ENCODE measurements around the gene MYOG. TPM values are rescaled to one million over a fixed set of nuclear protein-coding genes. Genes with fewer than 3 reads are reported as not detected.

Gene MYOG
- not detected for total RNA-seq
- total RNA-seq (2013) = 0.24 TPM
- 0 reads per million in 29 experiments for total RNA-seq

GRCh38 chr1:203085528-203086406 lies at the start of gene MYOG:
Gene MYOG, minus strand, starts transcription at chr1:203086012. Its CDS starts 51 bp downstream, at chr1:203085961.
- Histone ChIP-seq H3K4me1 (ENCODE audit: control insufficient read depth in 1 of 2, extremely low read depth in 1 of 2, insufficient read depth in 2 of 2, low read length in 2 of 2) (no peaks in the 10 kb centered on the region), H3K4me3 (ENCODE audit: control insufficient read depth in 1 of 2, extremely low read depth in 1 of 2, low read length in 1 of 2) (no peak within 1 kb of the TSS), H3K27ac (ENCODE audit: low read length) (no peak within 1 kb of the TSS), H3K36me3 (ENCODE audit: control insufficient read depth in 2 of 2, extremely low read depth in 1 of 2, insufficient read depth in 1 of 2, low read length in 1 of 2) (no peaks in the 10 kb centered on the region), H3K27me3 (replicated peaks in 1 of 2; ENCODE audit: control insufficient read depth in 2 of 2, extremely low read depth in 1 of 2, insufficient read depth in 2 of 2, low read length in 1 of 2) (peaks cover 0 to 40% of the 10 kb centered on the region in 2 experiments), H3K9me3 (no peaks in the 10 kb centered on the region)
- WGBS (ENCODE audit: insufficient coverage) = 87% methylated on average over 14 of the region's 36 CpGs
- CTCF ChIA-PET = no interaction called here
- Mint-ChIP-seq H3K4me3 (no peak within 1 kb of the TSS), H3K27me3 (peaks cover 8 to 17% of the 10 kb centered on the region in 2 donors), H3K4me1 (no peaks in the 10 kb centered on the region), H3K27ac (no peak within 1 kb of the TSS), H3K36me3 (no peaks in the 10 kb centered on the region), H3K9me3 (no peaks in the 10 kb centered on the region)
- no peak for DNase-seq
- POLR2A ChIA-PET = no interaction called here
- ATAC-seq (replicated peaks in 1 of 4) = no peak

- Histone ChIP-seq H3K4me1 (ENCODE audit: control insufficient read depth in 1 of 2, extremely low read depth in 1 of 2, insufficient read depth in 2 of 2, low read length in 2 of 2) (peaks cover 0 to 5% of the 10 kb centered on the region in 2 experiments), H3K4me3 (ENCODE audit: control insufficient read depth in 1 of 2, extremely low read depth in 1 of 2, low read length in 1 of 2) (no peak overlapping the region), H3K36me3 (ENCODE audit: control insufficient read depth in 2 of 2, extremely low read depth in 1 of 2, insufficient read depth in 1 of 2, low read length in 1 of 2) (no peaks in the 10 kb centered on the region), H3K27me3 (replicated peaks in 1 of 2; ENCODE audit: control insufficient read depth in 2 of 2, extremely low read depth in 1 of 2, insufficient read depth in 2 of 2, low read length in 1 of 2) (peaks cover 0 to 45% of the 10 kb centered on the region in 2 experiments), H3K9me3 (no peaks in the 10 kb centered on the region), H3K27ac (ENCODE audit: low read length) (no peak overlapping the region)
- H3K4me1 Mint-ChIP-seq = peaks cover 5 to 6% (median 6%) of the 10 kb centered on the region in 3 donors
- H3K4me3 Mint-ChIP-seq = no peak overlapping the region
- 86% methylated on average over 4 of the region's 12 CpGs for WGBS (ENCODE audit: insufficient coverage)
- CTCF ChIA-PET = no interaction called here
- no peak overlapping the region for H3K27ac Mint-ChIP-seq
- H3K9me3 Mint-ChIP-seq = no peaks in the 10 kb centered on the region
- no peak for ATAC-seq (replicated peaks in 1 of 4)
- no peaks in the 10 kb centered on the region for H3K36me3 Mint-ChIP-seq
- H3K27me3 Mint-ChIP-seq = peaks cover 13 to 22% of the 10 kb centered on the region in 2 donors
- no peak for DNase-seq
- POLR2A ChIA-PET = no interaction called here
These were observed 48.3 kb upstream of the MYOG start for GRCh38 chr1:203133970-203134725.

GRCh38 chr1:203131548-203132200 lies 45.9 kb upstream of the MYOG start:
- Mint-ChIP-seq H3K4me3 (no peak overlapping the region), H3K4me1 (peaks cover 14 to 20% (median 15%) of the 10 kb centered on the region in 3 donors), H3K36me3 (no peaks in the 10 kb centered on the region), H3K9me3 (no peaks in the 10 kb centered on the region), H3K27me3 (peaks cover 26 to 41% of the 10 kb centered on the region in 2 donors), H3K27ac (no peak overlapping the region)
- CTCF ChIA-PET = no interaction called here
- no peak overlapping the region for H3K27ac ChIP-seq (ENCODE audit: low read length)
- no peak for ATAC-seq (replicated peaks in 1 of 4)
- H3K4me3 ChIP-seq (ENCODE audit: control insufficient read depth in 1 of 2, extremely low read depth in 1 of 2, low read length in 1 of 2) = no peak overlapping the region
- no peaks in the 10 kb centered on the region for H3K9me3 ChIP-seq
- 84% methylated on average over 7 of the region's 9 CpGs for WGBS (ENCODE audit: insufficient coverage)
- peaks cover 0 to 15% of the 10 kb centered on the region in 2 experiments for H3K4me1 ChIP-seq (ENCODE audit: control insufficient read depth in 1 of 2, extremely low read depth in 1 of 2, insufficient read depth in 2 of 2, low read length in 2 of 2)
- POLR2A ChIA-PET = no interaction called here
- H3K27me3 ChIP-seq (replicated peaks in 1 of 2; ENCODE audit: control insufficient read depth in 2 of 2, extremely low read depth in 1 of 2, insufficient read depth in 2 of 2, low read length in 1 of 2) = peaks cover 0 to 68% of the 10 kb centered on the region in 2 experiments
- no peak for DNase-seq
- no peaks in the 10 kb centered on the region for H3K36me3 ChIP-seq (ENCODE audit: control insufficient read depth in 2 of 2, extremely low read depth in 1 of 2, insufficient read depth in 1 of 2, low read length in 1 of 2)

GRCh38 chr1:203130358-203130985 lies 44.7 kb upstream of the MYOG start:
- H3K4me3 ChIP-seq (ENCODE audit: control insufficient read depth in 1 of 2, extremely low read depth in 1 of 2, low read length in 1 of 2) = no peak overlapping the region
- 58% methylated on average over 3 of the region's 3 CpGs for WGBS (ENCODE audit: insufficient coverage)
- CTCF ChIA-PET = interaction anchor here in 1 of 2 donors (0.6 kb wide), 1 partner anchor 334 kb away, joined by 6 read pairs; no protein-coding TSS in a partner anchor
- Mint-ChIP-seq H3K36me3 (no peaks in the 10 kb centered on the region), H3K27me3 (peaks cover 35 to 50% of the 10 kb centered on the region in 2 donors), H3K27ac (no peak overlapping the region), H3K4me1 (peaks cover 9 to 15% (median 9%) of the 10 kb centered on the region in 3 donors), H3K9me3 (no peaks in the 10 kb centered on the region), H3K4me3 (no peak overlapping the region)
- no peaks in the 10 kb centered on the region for H3K36me3 ChIP-seq (ENCODE audit: control insufficient read depth in 2 of 2, extremely low read depth in 1 of 2, insufficient read depth in 1 of 2, low read length in 1 of 2)
- no peak overlapping the region for H3K27ac ChIP-seq (ENCODE audit: low read length)
- no peak for DNase-seq
- peaks cover 0 to 12% of the 10 kb centered on the region in 2 experiments for H3K4me1 ChIP-seq (ENCODE audit: control insufficient read depth in 1 of 2, extremely low read depth in 1 of 2, insufficient read depth in 2 of 2, low read length in 2 of 2)
- H3K9me3 ChIP-seq = no peaks in the 10 kb centered on the region
- no peak for ATAC-seq (replicated peaks in 1 of 4)
- H3K27me3 ChIP-seq (replicated peaks in 1 of 2; ENCODE audit: control insufficient read depth in 2 of 2, extremely low read depth in 1 of 2, insufficient read depth in 2 of 2, low read length in 1 of 2) = peaks cover 2 to 71% of the 10 kb centered on the region in 2 experiments
- POLR2A ChIA-PET = no interaction called here

- 71% methylated on average over 3 of the region's 7 CpGs for WGBS (ENCODE audit: insufficient coverage)
- CTCF ChIA-PET = interaction anchor here in 1 of 2 donors (0.6 kb wide), 1 partner anchor 335 kb away, joined by 6 read pairs; no protein-coding TSS in a partner anchor
- peaks cover 41 to 58% of the 10 kb centered on the region in 2 donors for H3K27me3 Mint-ChIP-seq
These were observed 43.9 kb upstream of the MYOG start for GRCh38 chr1:203129501-203130231.

More at GRCh38 chr1:203129501-203130231, 43.9 kb upstream of the MYOG start:
- H3K9me3 ChIP-seq = no peaks in the 10 kb centered on the region
- no peaks in the 10 kb centered on the region for H3K9me3 Mint-ChIP-seq
- peaks cover 9 to 15% (median 9%) of the 10 kb centered on the region in 3 donors for H3K4me1 Mint-ChIP-seq
- H3K36me3 Mint-ChIP-seq = no peaks in the 10 kb centered on the region
- ATAC-seq (replicated peaks in 1 of 4) = no peak
- H3K27me3 ChIP-seq (replicated peaks in 1 of 2; ENCODE audit: control insufficient read depth in 2 of 2, extremely low read depth in 1 of 2, insufficient read depth in 2 of 2, low read length in 1 of 2) = peaks cover 4 to 73% of the 10 kb centered on the region in 2 experiments
- no peak for DNase-seq
- no peak overlapping the region for H3K4me3 Mint-ChIP-seq
- POLR2A ChIA-PET = no interaction called here
- no peaks in the 10 kb centered on the region for H3K36me3 ChIP-seq (ENCODE audit: control insufficient read depth in 2 of 2, extremely low read depth in 1 of 2, insufficient read depth in 1 of 2, low read length in 1 of 2)
- no peak overlapping the region for H3K4me3 ChIP-seq (ENCODE audit: control insufficient read depth in 1 of 2, extremely low read depth in 1 of 2, low read length in 1 of 2)
- no peak overlapping the region for H3K27ac ChIP-seq (ENCODE audit: low read length)
- no peak overlapping the region for H3K27ac Mint-ChIP-seq
- peaks cover 0 to 12% of the 10 kb centered on the region in 2 experiments for H3K4me1 ChIP-seq (ENCODE audit: control insufficient read depth in 1 of 2, extremely low read depth in 1 of 2, insufficient read depth in 2 of 2, low read length in 2 of 2)

Measured in T-cell (primary cell).